ENCODE results near the gene TFCP2L1.

Gene TFCP2L1

DNA sequence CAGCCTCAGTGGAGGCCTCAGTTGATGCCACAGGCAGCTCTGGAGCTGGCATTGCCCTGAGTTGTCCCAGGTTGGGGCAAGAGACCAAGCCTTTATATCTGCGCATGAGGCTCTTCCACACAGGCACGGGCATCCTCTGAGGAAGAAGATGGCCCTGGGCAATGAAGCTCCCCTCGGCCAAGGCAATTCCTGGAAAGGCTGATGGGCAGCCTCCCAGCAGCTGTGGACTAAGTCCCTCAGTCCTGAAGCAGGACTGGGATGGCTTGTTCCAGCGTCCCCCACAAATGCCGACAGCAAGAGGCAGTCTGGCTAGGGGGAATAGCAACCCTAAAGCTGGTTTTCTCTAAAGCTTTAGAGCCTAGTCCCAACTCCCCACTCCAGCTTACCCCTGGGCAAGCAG lies 90.0 kb downstream of the TFCP2L1 start:
- DNase-seq: no peak

DNA sequence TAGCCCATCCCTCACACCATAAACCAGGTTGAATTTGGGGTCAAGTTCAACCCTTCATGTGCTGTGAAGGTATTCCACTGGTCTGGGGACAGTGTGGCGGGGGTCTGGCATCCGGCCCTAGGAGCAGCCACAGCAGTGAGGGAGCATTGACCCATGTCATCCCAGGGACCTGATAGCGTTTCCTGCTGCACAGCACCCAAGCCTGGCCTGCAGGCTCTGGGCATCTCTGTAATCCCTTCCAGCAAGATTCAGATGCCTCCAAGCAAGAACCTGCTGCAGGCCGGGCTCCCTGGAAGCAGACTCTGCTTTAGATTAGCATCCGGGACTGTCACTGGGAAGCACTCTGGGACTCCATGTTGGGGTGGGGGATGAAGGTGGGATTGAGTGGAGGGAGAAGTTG lies 90.4 kb downstream of the TFCP2L1 start:
- no peak for DNase-seq

DNA sequence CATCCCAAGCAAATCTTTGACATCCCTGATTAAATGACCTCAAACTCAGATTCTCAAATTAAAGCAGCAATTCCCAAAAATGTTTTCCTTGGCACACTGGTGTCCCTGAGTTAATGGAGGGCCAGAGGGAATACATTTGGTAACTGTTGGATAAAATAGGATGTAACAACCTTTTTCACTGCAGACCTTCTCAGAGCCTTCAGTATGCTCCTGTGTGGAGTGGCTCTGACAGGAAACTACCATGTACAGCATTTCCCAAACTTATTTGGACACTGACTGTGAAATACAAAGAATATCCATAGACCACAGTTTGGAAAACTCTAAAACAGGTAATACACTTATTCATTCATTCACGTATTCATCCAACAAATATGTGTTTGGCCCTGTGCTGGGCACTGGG lies 91.8 kb downstream of the TFCP2L1 start:
- no peak for DNase-seq

DNA sequence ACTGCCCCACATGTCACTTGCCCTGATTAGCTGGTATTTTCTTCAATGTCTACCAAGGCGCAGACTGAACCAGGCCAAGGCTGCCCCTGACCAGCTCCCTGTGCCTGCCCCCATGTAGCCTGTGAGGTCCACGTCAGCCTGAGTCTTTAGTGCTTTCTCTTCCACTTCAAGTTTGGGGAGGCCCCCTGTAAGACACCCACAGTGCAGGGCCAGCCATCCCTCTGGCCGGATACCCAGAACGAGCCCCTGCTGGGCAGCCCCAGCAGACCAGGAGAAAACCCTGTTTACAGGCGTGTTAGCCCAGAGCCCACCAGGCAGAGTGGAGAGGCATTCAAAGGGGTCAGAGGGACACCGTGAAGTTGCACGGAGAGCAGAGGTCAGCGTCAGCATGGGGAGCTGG lies 92.4 kb downstream of the TFCP2L1 start:
- DNase-seq: no peak

DNA sequence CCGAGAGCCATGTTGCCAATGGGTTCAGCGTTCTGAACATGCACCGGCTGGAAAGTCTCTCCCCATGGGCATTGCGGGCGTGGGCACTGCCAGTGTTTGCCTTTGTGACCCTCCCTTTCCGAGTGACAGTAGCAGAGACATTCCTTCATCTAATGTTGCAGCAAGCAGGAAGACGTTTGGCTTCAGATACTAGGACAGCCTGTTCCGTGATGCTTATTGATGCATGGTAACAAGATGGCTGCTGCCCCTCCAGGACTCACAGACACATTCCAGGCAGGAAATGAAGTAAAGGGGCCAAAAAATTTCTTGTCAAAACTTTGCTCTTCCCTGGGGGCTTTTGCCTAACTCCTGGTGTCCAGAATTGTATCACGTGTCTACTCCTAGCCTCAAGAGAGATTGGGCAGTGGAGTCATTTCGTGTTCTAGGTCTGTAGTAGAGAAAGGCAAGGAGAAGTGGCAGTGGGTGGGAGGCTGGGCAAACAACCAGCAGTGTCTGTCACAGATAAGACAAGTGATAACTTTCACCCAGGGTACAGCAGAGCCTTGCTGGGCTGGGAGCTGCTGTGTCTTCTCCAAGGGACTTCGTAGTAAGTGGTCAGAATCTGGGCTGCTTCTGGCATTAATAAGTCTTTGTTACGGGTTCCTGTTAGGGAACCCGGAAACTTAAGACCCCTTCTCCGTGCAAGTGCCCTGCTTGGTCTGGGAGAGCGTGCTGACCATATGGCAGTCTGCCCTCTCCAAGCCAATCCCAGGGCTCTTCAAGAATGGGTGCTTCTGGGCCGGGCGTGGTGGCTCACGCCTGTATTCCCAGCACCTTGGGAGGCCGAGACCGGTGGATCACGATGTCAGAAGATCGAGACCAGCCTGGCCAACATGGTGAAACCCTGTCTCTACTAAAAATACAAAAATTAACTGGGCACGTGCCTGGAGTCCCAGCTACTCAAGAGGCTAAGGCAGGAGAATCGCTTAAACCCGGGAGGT lies 93.5 kb downstream of the TFCP2L1 start:
- DNase-seq: no peak

DNA sequence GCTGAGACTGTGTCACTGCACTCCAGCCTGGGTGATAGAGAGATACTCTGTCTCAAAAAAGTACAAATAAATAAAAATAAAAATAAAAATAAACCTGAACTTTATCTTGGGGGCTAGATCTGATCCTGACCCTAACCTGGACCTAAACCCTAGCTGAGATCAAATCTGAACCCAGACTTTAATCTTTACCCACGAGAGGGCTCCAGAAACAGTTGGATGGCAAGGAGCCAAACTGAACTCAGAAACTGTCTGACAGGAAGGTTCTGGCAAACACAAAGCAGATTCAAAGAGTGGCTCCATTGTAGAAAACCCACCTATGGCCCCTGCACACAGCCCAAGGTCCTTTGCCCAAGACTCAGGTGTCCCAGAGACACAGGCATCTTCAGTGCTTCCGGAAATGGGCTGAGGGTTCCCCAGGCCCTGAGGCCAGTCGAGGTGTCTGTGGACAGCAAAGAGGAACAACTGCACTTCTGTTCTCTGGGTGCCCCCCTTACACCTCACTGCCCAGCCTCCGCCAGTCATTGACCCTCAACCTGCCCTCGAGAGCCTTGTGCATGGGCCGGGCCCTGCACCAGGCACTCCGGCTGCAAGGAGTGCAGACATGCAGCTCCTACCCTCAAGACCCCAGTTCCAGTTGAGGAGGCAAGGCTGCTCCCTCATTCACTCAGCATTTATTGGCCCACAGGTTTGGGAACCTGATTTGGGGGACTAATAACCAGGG lies 95.2 kb downstream of the TFCP2L1 start:
- no peak for DNase-seq

DNA sequence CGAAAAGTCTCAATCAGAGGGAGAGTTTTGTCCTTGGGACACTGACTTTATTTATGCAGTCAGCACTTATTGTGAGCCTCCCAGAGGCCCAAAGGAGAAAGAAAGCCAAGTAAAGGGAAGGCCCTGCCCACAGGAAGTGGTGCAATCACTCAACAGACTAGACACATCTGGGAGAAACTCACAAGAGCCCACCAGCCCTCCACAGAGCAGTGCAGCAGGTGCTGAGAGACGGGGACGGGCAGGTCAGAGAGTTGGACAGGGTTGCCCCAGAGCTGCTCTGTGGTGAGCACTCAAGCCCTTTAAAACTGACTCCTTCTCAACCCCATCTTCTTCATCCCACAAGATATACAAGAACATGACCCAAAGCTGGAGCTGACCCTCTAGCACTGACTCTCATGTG lies 96.0 kb downstream of the TFCP2L1 start:
- no peak for DNase-seq

DNA sequence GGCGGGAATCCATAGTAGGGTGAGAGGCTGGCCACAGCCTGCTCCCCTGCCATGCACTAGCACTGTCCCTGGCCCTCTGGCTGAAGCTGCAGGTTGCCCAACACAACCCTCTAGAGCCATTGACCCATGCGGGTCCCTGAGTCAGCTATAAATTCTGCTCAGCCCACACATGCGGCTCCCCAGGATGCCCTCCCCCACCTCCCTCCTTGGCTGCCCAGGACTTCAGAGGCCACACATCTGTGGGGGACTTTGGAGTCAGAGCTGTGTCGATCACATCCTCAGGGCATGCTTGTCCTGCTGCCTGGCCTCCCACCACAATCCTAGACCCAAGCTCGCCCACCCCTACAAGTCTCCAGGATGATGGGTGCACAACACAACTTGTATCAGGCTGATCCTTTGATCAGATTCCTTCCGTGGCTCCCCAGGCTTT lies 97.0 kb downstream of the TFCP2L1 start:
- no peak for DNase-seq

DNA sequence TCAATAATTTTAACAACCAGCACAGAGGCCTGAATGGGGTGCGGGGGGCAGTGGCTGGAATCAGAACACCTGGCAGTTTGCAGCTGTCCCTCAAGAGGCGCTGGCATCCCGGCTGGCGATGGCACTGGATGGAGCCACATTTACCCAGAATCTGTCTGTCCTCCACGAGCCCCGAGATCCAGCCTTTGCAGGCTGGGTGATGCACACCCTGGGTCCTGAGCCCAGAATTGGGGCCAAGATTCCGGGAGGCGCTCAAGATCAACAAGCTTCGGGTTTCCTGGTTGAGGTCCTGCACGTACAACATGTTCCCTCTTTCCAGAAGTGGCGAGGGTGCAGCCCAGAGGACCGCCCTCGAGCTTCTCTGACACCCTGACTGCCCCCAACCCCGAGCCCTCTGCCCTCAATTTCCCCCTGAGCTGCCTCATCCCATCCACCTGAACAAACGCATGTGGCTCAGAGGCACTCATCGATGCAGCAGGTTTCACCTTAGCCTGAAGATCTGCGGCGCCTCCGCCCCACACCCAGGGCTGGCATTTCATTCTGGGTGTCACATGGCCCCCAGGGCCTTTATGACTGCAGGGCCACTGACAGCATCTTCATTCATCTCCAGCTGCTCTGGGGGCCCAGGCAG lies 97.5 kb downstream of the TFCP2L1 start:
- no peak for DNase-seq

DNA sequence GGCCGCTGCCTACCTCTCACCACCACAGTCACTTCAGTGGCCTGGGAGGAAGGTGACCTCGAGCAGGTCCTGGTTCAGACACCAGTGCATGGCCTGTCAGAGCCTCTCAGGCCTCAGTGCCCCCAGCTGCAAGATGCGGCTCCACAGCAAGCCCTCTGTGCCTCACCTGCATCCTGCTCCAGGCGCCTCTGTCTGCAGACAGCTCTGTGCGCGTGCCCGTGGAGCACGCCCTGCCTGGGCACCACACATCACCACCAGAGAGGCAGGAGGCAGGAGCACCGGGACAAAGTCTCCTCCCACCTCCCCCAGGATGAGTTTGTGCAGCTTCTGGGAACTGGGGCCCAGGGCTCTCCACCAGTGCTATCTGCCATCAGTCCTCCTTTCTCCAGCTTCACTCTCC lies 98.7 kb downstream of the TFCP2L1 start:
- DNase-seq: no peak

DNA sequence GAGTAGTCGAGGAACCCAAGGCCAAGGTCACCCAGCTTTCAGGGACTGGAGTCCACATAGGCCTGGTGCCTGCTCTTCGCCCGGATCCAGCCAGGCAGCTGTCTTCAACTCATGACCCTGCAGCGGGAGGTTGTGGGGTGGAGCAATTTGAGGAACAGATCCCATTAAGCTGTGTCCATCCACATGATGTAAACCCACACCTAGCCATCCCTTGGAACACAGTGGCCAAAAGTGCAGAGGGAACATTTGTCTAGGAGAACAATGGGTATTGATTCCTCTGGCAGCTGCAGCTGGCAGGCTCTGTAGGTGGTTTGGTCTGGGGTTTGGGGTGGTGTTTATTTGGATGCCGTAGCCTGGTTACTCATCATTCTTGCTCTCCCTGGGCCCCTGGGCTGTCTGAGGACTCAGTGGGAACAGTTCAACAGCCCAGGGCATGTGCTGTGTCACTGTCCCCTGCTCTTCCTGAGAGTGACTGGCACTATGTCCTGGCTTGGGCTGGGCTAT lies 99.4 kb downstream of the TFCP2L1 start:
- DNase-seq: no peak

DNA sequence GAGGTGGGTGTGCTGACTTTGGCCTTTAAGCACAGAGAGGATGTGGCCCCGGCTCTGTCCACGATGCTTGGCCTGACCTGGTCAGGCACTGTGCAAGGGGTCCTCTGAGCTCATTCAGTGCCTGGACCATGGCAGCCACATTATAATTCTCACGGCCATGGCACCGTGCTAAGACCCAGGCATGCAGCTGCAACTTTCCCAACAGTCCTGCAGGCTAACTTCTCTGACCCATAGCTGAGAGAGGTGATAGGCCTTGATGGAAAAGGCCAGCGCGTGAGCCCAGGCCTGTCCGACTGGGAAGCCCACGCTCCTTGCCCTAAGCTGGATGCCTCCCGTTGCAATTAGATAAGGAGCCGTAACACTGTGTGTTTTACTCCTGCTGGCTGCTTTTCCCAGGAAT lies 99.9 kb downstream of the TFCP2L1 start:
- DNase-seq: no peak

DNA sequence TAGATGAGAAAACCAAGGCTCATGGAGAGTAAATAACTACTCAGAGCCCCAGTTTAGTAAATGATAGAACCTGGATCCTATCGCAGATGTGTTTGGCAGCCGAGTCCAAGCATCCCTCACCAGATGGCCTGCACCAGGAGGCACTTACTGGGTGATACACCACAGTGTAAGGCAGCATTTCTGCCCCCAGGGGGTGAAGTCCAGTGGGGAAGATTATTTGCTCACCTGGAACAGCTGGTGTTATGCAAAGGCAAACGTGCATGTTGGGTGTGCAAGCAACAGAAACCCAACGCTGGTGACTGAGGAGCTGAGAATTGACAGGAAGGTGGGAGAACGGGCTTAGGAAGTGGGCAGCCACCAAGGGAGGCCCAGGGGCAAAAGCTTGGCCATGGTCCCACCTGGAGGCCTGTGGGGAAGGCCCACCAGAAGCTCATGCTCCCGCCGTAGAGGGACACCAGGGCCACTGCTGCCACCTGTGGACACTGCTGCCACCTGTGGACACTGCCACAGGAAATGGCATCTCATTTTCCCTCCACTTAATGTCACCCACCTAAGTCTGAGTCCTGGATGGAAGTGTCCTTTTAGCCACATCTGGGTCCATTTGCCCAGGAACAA lies 100.6 kb downstream of the TFCP2L1 start:
- DNase-seq: no peak

DNA sequence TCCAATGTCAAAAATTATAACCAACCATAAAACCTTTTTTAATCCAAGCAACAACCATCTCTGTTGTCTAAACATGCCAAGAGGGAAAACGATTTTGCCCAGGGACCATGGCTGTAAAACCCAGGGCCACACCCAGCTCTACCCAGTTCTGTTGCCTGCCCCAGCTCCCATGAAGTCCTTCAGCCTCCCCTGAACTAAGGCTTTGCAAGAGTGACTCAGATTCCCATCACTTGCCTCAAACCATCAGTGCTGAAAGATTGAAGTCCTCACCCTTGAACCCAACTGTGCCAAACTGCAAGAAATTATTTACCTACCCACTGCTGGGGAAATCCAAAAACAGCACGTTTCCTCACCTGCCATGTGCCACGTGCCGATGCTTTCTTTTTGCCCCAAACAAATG lies 102.5 kb downstream of the TFCP2L1 start:
- no peak for DNase-seq

DNA sequence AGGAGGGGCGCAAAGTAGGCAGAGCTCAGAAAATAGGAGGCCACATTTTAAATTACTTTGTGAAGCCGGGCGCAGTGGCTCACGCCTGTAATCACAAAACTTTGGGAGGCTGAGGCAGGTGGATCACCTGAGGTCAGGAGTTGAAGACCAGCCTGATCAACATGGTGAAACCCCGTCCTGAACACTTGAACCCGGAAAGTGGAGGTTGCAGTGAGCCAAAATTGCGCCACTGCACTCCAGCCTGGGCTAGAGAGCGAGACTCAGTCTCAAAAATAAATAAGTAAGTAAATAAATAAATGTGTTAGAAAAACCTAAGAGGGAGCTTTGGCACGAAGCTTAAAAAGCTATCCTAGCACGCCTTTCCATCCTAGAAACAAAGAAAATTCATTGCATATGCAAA lies 105.5 kb downstream of the TFCP2L1 start:
- DNase-seq: no peak

DNA sequence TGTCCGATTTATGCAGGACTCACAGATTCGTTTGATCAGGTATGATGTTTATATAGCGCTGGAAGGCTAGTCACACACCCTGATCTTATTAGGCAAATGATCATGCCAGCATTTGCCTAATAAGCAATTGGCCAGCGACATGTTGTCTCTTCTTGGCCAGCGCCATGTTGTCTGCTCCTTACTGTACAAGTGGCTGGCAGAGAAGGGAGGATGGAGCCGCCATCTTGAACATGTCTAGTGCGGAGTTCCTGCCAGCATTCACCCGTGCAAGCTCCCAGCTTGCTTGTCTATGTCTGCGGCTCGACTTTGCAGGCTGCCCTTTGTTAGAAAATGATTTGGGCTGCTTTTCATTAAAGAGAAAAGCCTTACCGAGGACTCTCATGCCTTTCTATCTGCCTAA lies 106.3 kb downstream of the TFCP2L1 start:
- DNase-seq: no peak

DNA sequence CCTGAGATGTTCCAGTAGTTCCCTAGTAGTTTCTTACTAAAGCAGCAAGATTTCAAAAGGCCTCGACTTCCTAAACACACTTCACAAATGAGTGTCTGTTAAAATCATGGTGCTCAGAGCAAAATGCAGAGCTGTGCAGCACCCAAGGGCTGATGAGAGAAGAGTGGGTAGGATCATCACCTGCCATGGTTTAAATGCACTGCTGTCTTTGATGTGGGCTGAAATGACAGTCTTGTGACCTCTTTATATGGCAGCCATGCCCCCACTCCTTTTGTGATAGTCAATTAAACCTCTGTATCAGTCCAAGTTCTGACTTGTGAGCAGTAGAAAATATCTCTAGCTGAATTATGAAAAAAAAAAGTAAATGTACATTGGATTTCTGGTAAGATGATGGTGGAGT lies 107.1 kb downstream of the TFCP2L1 start:
- no peak for DNase-seq

DNA sequence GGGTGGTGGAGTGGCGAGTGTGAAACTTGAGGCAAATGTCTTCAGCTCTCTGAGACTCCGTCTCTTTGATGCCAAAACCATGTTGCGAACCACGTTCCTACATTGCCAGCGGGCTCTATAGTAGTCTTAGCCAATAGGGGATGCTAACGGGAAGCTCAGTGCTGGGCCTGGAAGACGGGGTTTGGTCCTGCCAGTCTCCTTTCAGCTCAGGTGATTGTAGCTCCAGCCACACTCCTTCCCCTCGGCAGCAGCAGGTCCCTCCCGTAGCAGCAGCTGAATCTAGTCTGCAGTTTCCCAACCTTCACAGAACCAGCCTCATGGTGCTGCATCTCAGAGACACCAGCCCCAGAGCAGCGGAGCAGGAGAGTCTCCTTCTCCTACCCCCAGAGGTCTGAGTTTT lies 109.7 kb downstream of the TFCP2L1 start:
- no peak for DNase-seq

DNA sequence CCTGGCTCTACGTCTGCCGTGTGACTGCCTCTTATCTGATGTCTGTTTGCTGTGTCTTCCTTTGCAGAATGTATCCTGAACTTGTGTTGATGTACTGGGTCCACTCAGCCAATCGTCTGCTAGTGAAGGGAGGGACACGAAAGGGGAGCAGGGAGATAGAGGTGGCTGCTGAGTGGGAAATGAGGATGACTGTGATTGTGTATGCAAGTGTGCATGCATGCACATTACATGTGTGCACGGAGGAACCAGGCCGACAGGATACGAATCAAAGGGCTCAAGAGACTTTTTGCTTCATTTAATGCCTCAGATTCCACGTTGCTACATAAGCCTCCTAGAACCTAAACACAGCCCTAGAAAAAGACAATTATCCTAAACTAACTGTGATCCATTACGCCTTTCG lies 111.2 kb downstream of the TFCP2L1 start:
- DNase-seq: no peak

DNA sequence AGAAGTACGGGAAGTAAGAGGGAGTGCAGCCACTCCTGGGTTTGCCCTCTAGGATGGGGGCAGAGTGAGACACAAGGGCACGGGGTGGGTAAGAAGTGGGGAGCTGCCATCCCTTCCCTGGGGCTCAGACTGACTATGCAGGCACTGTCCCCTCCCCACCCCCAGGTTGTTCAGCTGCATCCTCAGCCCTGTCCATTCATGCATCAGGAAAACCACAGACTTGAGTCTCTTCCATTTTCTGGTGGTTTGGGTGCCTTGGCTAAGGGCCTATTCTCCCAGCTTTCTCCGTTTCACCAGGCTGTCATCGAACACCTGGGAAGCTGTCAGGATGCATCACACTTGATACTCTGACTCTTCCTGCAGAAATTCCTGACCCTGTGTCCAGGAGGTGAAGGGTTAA lies 111.9 kb downstream of the TFCP2L1 start:
- no peak for DNase-seq

DNA sequence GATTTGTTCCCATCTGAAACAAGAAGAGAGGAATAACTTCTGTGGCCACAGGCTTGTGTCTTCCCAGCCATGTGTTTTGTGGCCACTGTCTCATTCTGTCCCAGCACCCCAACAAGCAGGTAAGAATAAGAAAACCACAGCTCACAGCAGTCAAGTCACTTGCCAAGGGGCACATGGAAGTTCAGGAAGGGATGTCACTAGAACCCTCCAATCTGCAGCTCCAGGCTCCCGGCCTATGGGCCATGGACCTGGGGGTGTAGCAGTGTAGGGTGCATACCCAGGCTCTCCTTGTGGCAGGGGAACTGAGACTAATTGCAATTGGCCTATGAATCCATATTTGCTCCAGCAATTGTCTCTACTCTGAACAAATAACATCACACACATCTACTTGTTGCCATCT lies 112.5 kb downstream of the TFCP2L1 start:
- DNase-seq: no peak

DNA sequence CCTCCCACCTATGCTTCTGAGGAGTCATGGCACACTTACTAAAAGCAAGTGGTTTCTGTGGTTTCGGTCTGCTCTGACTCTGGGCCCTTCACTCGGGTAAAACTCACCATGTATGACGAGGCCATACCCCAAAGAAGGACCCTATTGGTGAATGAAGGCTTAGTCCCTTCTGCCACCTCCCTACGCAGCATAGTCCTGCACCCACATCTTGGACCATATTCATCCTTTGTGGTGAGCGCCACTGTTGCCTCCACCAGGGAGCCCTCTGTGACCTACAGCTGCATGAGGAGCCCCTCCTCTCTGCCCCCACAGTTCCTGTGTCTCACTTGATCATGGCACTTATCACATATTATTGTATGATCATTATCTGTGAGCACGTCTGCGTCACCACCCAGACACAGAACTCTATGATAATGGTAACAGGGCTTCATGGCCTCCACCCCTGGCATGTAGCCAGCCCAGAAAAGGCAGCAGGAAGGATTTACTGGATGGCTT lies 113.3 kb downstream of the TFCP2L1 start:
- DNase-seq: no peak

DNA sequence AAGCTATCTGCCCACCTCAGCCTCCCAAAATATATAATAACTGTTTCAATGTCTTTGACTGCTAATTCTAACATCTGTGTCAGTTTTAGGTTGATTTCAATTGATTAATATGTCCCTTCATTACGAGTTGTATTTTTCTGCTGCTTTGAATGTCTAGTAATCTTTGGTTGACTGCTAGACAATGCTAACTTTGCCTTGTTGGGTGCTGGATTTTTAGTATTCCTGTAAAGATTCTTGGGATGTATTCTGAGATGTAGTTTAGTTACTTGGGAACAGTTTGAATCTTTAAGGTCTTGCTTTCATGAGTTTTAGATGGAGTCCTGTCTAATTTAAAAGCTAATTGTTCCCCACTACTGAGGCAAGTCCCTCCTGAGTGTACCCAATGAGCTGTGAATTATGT lies 114.4 kb downstream of the TFCP2L1 start:
- no peak for DNase-seq
